ENCODE results near the gene RNF4. TPM values are rescaled to one million over a fixed set of nuclear protein-coding genes. Genes with fewer than 3 reads are reported as not detected.
A peak's percentile ranks its signal among the peaks of the same experiment; 100 is the strongest.

RNF4 gene
- total RNA-seq, 2 experiments from 2014 or later, result 106 to 113 TPM

DNA sequence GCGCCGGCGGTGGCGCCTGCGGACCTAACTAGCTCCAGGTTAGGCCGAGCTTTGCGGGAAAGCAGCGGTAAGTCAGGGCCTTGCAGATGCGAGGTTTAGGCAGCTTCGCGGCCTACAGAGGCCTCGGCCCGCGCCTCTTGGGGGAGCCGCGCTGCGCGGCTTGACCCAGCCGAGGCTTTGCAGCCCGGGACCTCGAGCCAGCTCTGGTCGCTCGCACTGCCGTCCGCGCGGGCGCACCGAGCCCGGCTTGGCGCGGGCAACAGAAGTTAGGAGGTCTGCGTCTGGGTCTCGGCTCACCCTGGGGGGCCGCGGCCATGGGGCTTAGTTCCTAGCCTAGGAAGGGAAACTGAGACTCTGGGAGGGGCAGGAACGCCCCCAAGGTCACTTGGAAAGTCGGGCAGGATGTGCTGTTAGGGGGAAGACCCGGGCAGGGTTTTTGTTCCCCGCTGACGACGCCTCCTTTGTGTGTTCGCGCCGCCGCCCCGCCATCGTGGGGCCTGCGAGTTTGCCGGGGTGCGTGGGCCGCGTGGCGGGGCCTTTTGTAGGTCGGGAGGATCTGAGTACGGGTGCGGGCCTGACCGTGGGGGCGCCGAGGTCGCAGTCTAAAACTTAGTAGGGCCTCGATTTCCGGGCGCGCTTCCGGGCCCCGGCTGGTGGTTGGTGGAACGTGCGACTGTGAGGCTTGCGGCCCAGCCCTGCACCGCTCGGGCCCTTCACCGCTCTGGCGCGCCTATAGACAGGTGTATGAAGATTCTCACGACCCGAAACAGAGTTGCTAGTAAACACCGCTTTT lies 482 bp downstream of the RNF4 start:
- H3K27me3 Mint-ChIP-seq, result peaks cover under 1% of the 10 kb centered on the region
- ChIA-PET POLR2A (interaction anchor here (0.7 to 7.6 kb wide), 32 partner anchors 8 to 613 kb away, joined by 3 to 155 read pairs (median 5); partner anchors contain the start of genes CFAP99, FAM193A, GRK4 and HAUS3), CTCF (interaction anchor here (0.8 to 3.8 kb wide), 10 partner anchors 14 to 249 kb away, joined by 3 to 36 read pairs (median 6); partner anchors contain the start of genes CFAP99, HAUS3, POLN and ZFYVE28)
- peak overlapping the region; percentile 98 for H3K27ac Mint-ChIP-seq
- peaks cover 53% of the 10 kb centered on the region for H3K36me3 Mint-ChIP-seq (ENCODE audit: low read depth)
- DNase-seq, result peak; percentile 83
- peaks cover 55% of the 10 kb centered on the region for H3K4me1 Mint-ChIP-seq
- H3K9me3 Mint-ChIP-seq, result no peaks in the 10 kb centered on the region
- peak overlapping the region; percentile 97 for H3K4me3 Mint-ChIP-seq

DNA sequence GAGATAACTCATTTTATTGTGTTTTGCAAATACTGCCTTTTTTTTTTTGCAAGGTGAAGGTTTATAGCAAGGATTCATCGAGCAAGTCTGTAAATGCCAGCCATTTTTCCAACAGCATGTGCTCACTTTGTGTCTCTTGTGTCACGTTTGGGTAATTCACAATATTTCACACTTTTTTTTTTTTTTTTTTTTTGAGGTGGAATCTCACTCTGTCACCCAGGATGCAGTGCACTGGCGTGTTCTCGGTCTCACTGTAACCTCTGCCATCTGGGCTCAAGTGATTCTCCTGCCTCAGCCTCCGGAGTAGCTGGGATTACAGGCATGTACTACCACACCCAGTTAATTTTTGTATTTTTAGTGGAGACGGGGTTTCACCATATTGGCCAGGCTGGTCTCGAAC lies 1.9 kb downstream of the RNF4 start:
- Mint-ChIP-seq H3K4me1 (peaks cover 60% of the 10 kb centered on the region), H3K27ac (peak overlapping the region; percentile 98), H3K9me3 (no peaks in the 10 kb centered on the region), H3K27me3 (no peaks in the 10 kb centered on the region), H3K36me3 (ENCODE audit: low read depth) (peaks cover 61% of the 10 kb centered on the region), H3K4me3 (peak overlapping the region; percentile 97)
- CTCF ChIA-PET, result interaction anchor here (0.9 to 3.8 kb wide), 3 partner anchors 12 to 209 kb away, joined by 3 to 36 read pairs (median 5); no protein-coding TSS in a partner anchor
- POLR2A ChIA-PET, result interaction anchor here (0.9 to 7.6 kb wide), 10 partner anchors 8 to 250 kb away, joined by 3 to 155 read pairs (median 19); partner anchors contain the start of genes FAM193A, HAUS3 and POLN
- no peak for DNase-seq

DNA sequence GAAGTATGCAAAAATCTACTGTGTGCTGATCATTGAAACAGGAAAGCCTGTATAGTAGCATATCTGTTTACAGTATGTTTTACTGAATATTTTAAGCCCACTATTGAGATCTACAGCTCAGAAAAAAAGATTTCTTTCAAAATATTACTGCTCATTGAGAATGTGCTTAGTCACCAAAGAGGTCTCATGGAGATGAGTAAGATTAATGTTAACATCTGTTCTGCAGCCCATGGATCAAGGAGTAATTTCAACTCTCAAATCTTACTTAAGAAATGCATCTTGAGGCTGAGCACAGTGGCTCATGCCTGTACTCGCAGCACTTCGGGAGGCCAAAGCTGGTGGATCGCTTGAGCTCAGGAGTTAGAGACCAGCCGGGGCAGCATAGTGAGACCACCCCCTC lies 3.3 kb downstream of the RNF4 start:
- POLR2A ChIA-PET, result interaction anchor here (4.7 to 6.8 kb wide), 2 partner anchors 12 to 64 kb away, joined by 55 to 155 read pairs; partner anchors contain the start of gene FAM193A
- H3K4me3 Mint-ChIP-seq, result no peak overlapping the region

GRCh38 chr4:2478229-2478628 lies 9.3 kb downstream of the RNF4 start:
- no peak for DNase-seq
- no peaks in the 10 kb centered on the region for H3K27me3 Mint-ChIP-seq
- H3K27ac Mint-ChIP-seq, result no peak overlapping the region
- H3K36me3 Mint-ChIP-seq (ENCODE audit: low read depth), result peaks cover 61% of the 10 kb centered on the region
- H3K9me3 Mint-ChIP-seq, result no peaks in the 10 kb centered on the region
- H3K4me1 Mint-ChIP-seq, result peaks cover 82% of the 10 kb centered on the region
- POLR2A ChIA-PET, result interaction anchor here (2.1 kb wide), 1 partner anchor 10 kb away, joined by 13 read pairs; the partner anchor contains the start of gene RNF4
- no peak overlapping the region for H3K4me3 Mint-ChIP-seq
- CTCF ChIA-PET, result no interaction called here

More for the DNA sequence above, 3.3 kb downstream of the RNF4 start:
- Mint-ChIP-seq H3K9me3 (no peaks in the 10 kb centered on the region), H3K27ac (no peak overlapping the region), H3K4me1 (peaks cover 64% of the 10 kb centered on the region), H3K27me3 (no peaks in the 10 kb centered on the region), H3K36me3 (ENCODE audit: low read depth) (peaks cover 71% of the 10 kb centered on the region)
- CTCF ChIA-PET, result interaction anchor here (0.9 to 2.1 kb wide), 4 partner anchors 10 to 254 kb away, joined by 3 to 4 read pairs (median 4); partner anchors contain the start of gene MXD4
- no peak for DNase-seq

DNA sequence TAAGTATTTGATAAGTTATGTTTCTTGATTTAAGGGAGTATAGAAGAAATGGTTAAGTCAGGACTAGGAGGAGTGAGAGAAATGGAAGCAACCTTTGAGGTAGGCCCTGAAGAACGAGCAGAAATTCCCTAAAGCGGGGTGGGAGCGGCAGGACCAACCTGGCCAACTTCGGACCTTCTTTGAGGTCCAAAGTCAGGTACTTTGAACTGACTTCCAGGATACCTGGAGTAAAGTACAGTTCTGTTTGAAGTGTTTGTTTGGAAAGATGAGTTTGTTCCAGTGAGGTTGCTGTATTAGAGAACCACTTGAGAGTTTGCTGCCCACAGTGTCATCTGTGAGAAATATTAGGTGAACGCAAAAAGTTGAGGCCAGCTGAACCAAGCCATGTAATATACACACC lies 11.7 kb downstream of the RNF4 start:
- H3K27ac Mint-ChIP-seq, result peak overlapping the region; percentile 1
- ChIA-PET CTCF (interaction anchor here (0.7 to 5.1 kb wide), 3 partner anchors 12 to 474 kb away, joined by 3 to 36 read pairs (median 3); partner anchors contain the start of gene RNF4), POLR2A (interaction anchor here (8.3 kb wide), 1 partner anchor 10 kb away, joined by 155 read pairs; the partner anchor contains the start of gene RNF4)
- H3K27me3 Mint-ChIP-seq, result no peaks in the 10 kb centered on the region
- peaks cover 89% of the 10 kb centered on the region for H3K4me1 Mint-ChIP-seq
- no peak overlapping the region for H3K4me3 Mint-ChIP-seq
- peaks cover 54% of the 10 kb centered on the region for H3K36me3 Mint-ChIP-seq (ENCODE audit: low read depth)
- no peak for DNase-seq
- no peaks in the 10 kb centered on the region for H3K9me3 Mint-ChIP-seq

DNA sequence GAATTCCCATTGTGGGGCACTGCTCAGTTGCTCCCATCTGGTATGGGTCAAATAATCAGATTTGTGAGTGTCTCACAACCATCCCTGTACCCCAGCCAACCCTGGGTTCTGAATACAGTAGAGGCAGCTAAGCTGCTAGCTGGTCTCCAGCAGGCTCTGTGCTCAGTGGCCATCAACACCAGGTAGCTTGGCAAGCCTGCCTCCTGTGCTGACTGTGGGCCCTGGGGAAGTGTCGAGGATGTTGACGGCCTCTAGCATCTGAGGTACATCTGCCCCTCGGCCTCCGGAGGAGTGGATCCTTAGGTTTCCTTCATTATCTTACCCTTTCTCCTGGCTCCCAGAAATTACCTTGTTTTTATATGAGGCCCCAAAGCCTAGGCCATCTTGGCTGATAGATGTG lies 13.3 kb downstream of the RNF4 start:
- no peak overlapping the region for H3K4me3 Mint-ChIP-seq
- peaks cover 94% of the 10 kb centered on the region for H3K4me1 Mint-ChIP-seq
- no peaks in the 10 kb centered on the region for H3K27me3 Mint-ChIP-seq
- CTCF ChIA-PET, result interaction anchor here (5.1 kb wide), 1 partner anchor 13 kb away, joined by 36 read pairs; the partner anchor contains the start of gene RNF4
- H3K27ac Mint-ChIP-seq, result peak overlapping the region; percentile 81
- no peak for DNase-seq
- POLR2A ChIA-PET, result interaction anchor here (1.5 to 8.3 kb wide), 3 partner anchors 10 to 241 kb away, joined by 3 to 155 read pairs (median 7); partner anchors contain the start of gene RNF4
- H3K36me3 Mint-ChIP-seq (ENCODE audit: low read depth), result peaks cover 50% of the 10 kb centered on the region
- no peaks in the 10 kb centered on the region for H3K9me3 Mint-ChIP-seq

DNA sequence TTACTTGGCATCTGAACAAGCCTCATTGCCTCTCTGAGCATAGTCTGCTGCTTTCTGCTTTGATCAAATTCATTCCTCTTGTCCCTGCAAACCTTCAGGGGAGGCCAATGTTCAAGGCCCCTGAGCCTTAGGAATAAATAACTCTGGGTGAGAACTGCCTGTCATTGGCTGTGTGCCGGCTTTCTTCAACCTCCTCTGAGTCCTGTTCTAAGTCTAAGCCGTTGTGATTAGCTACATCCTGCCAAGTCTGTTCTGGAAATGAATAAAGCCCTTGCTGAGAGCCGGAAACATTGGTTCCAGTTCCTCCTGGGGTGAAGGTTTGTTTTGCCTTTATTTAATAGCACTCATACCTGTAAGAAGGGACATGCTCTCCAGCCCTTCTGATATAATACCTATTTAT lies 13.8 kb downstream of the RNF4 start:
- POLR2A ChIA-PET, result interaction anchor here (1.0 to 8.3 kb wide), 4 partner anchors 9 to 242 kb away, joined by 3 to 155 read pairs (median 5); partner anchors contain the start of genes MXD4 and RNF4
- Mint-ChIP-seq H3K27ac (peak overlapping the region; percentile 81), H3K27me3 (no peaks in the 10 kb centered on the region), H3K4me3 (peak overlapping the region; percentile 14), H3K36me3 (ENCODE audit: low read depth) (peaks cover 47% of the 10 kb centered on the region), H3K4me1 (peaks cover 94% of the 10 kb centered on the region), H3K9me3 (no peaks in the 10 kb centered on the region)
- peak; percentile 38 for DNase-seq
- CTCF ChIA-PET, result interaction anchor here (5.1 kb wide), 1 partner anchor 14 kb away, joined by 36 read pairs; the partner anchor contains the start of gene RNF4

DNA sequence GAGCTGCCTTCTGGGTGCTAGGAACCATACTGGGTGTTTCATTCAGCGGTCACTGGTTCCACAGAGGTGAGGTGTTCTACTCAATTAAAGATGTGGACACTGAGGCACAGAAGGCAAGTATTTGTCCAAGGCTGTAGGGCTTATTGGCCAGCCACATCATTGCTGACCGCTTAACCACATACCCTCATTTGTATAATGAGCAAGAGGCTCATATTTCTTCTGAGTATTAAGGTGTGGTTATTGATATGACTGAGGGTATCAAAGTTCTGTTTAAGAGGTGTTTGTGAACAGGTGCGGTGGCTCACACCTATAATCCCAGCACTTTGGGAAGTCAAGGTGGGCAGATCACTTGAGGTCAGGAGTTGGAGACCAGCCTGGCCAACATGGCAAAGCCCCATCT lies 14.3 kb downstream of the RNF4 start:
- Mint-ChIP-seq H3K4me1 (peaks cover 94% of the 10 kb centered on the region), H3K27ac (peak overlapping the region; percentile 38), H3K27me3 (no peaks in the 10 kb centered on the region), H3K9me3 (no peaks in the 10 kb centered on the region), H3K36me3 (ENCODE audit: low read depth) (peaks cover 46% of the 10 kb centered on the region), H3K4me3 (no peak overlapping the region)
- ChIA-PET POLR2A (interaction anchor here (0.6 to 8.3 kb wide), 6 partner anchors 9 to 452 kb away, joined by 3 to 155 read pairs (median 3); partner anchors contain the start of genes MXD4 and RNF4), CTCF (interaction anchor here (5.1 kb wide), 1 partner anchor 14 kb away, joined by 36 read pairs; the partner anchor contains the start of gene RNF4)
- no peak for DNase-seq

DNA sequence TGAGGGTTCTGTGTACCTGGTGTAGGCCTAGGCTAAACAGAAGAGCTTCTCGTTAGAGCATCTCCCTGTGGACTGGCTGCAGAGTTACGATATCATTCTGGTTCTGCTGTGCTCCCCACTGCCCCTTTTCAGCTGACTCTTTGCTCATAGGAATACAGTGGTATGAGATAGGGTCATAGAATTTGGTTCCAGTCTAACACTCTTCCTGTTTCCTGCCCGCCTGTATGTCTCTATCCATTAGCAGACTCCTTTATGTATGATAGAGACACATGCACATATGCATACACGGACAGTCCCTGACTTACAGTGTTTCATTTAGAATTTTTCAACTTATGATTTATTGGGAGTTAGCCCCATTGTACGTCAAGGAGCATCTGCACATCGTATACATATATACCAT lies 15.3 kb downstream of the RNF4 start:
- Mint-ChIP-seq H3K4me3 (no peak overlapping the region), H3K9me3 (no peaks in the 10 kb centered on the region), H3K36me3 (ENCODE audit: low read depth) (peaks cover 37% of the 10 kb centered on the region), H3K27ac (peak overlapping the region; percentile 79), H3K27me3 (no peaks in the 10 kb centered on the region), H3K4me1 (peaks cover 89% of the 10 kb centered on the region)
- DNase-seq, result no peak
- POLR2A ChIA-PET, result interaction anchor here (1.6 to 8.3 kb wide), 3 partner anchors 10 to 222 kb away, joined by 4 to 155 read pairs (median 9); partner anchors contain the start of genes MXD4 and RNF4
- CTCF ChIA-PET, result interaction anchor here (1.7 to 5.1 kb wide), 2 partner anchors 15 to 264 kb away, joined by 6 to 36 read pairs; partner anchors contain the start of gene RNF4

DNA sequence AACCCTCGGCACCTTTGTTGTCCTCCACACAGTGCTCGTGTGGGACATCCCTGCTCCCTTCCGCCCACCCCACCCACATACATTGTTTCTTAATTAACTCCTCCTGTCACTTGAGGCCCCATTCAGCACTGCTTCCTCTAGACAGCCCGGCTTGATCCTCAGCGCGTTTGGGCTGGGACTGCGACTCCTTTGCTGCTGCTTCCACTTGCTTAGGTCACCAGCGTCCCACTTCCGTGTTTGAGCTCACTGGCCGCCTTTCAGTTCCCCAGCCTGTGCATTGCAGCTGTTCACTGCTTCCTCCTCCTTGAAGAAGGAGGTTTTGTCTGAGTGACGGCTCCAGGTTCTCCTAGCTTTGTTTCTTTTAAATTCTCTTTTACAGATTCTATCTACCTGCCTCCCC lies 16.1 kb downstream of the RNF4 start:
- ChIA-PET POLR2A (interaction anchor here (0.8 to 8.3 kb wide), 11 partner anchors 10 to 328 kb away, joined by 3 to 155 read pairs (median 4); partner anchors contain the start of genes CFAP99, FAM193A, HAUS3 and MXD4), CTCF (interaction anchor here (1.0 to 5.1 kb wide), 3 partner anchors 16 to 265 kb away, joined by 4 to 36 read pairs (median 6); partner anchors contain the start of gene RNF4)
- Mint-ChIP-seq H3K4me3 (peak overlapping the region; percentile 44), H3K27me3 (no peaks in the 10 kb centered on the region), H3K9me3 (no peaks in the 10 kb centered on the region), H3K27ac (peak overlapping the region; percentile 79), H3K36me3 (ENCODE audit: low read depth) (peaks cover 34% of the 10 kb centered on the region), H3K4me1 (peaks cover 90% of the 10 kb centered on the region)
- DNase-seq, result peak; percentile 81

GRCh38 chr4:2485956-2486355 lies 17.1 kb downstream of the RNF4 start:
- CTCF ChIA-PET, result no interaction called here
- no peak for DNase-seq
- Mint-ChIP-seq H3K9me3 (no peaks in the 10 kb centered on the region), H3K36me3 (ENCODE audit: low read depth) (peaks cover 40% of the 10 kb centered on the region), H3K4me1 (peaks cover 87% of the 10 kb centered on the region), H3K27ac (peak overlapping the region; percentile 79), H3K4me3 (no peak overlapping the region), H3K27me3 (no peaks in the 10 kb centered on the region)
- POLR2A ChIA-PET, result interaction anchor here (1.1 to 8.3 kb wide), 6 partner anchors 9 to 327 kb away, joined by 3 to 155 read pairs (median 5); partner anchors contain the start of gene RNF4

DNA sequence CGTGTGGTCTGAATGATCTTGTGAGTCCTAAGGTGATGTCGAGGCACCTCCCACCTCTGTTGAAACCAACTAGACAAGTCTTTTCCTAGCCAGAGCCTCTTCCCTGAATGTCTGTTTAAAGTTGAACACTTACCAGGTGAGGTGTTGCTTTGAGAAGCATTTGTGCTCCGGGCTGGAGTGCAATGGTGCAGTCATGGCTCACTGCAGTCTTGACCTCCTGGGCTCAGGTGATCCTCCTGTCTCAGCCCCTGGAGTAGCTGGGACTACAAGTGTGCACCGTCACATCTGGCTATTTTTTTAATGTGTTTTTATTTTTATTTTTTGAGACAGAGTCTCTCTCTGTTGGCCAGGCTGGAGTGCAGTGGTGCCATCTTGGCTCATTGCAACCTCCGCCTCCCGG lies 18.1 kb downstream of the RNF4 start:
- CTCF ChIA-PET, result interaction anchor here (0.5 kb wide), 1 partner anchor 35 kb away, joined by 3 read pairs; no protein-coding TSS in a partner anchor
- peaks cover 43% of the 10 kb centered on the region for H3K36me3 Mint-ChIP-seq (ENCODE audit: low read depth)
- DNase-seq, result no peak
- no peak overlapping the region for H3K4me3 Mint-ChIP-seq
- H3K27me3 Mint-ChIP-seq, result no peaks in the 10 kb centered on the region
- no peaks in the 10 kb centered on the region for H3K9me3 Mint-ChIP-seq
- no peak overlapping the region for H3K27ac Mint-ChIP-seq
- H3K4me1 Mint-ChIP-seq, result peaks cover 77% of the 10 kb centered on the region
- POLR2A ChIA-PET, result interaction anchor here (8.3 kb wide), 1 partner anchor 16 kb away, joined by 155 read pairs; the partner anchor contains the start of gene RNF4

Measured in activated CD4-positive, alpha-beta memory T cell treated with anti-CD3 and anti-CD28 coated beads, Interleukin-2, amount 10 ng/mL, durations not matched to agents 7 days and 5 days (primary cell).